OCI-LY3 (cell line): ENCODE measurements around the gene FBXW7.

Experiments used
- CTCF ChIP-seq: fragments of 200-600, 300-600 bp; sonication (generic); IDR thresholded peaks from 2 replicates; pipeline ENCODE4 v1.5.1; 2014; ENCODE audit warnings: antibody characterized with exemption, low read length, low read depth
- EZH2phosphoT487 ChIP-seq: fragments of 200-600 bp; shearing (Covaris generic); IDR thresholded peaks from 2 replicates; pipeline ENCODE4 v1.6.1; 2018; ENCODE audit warnings: antibody characterized with exemption, mixed run types, low read depth

GRCh38 chr4:152524427-152524826, 11.5 kb downstream of the FBXW7 start:
- TF ChIP-seq CTCF: no peak
- TF ChIP-seq EZH2phosphoT487: no peak
